HS-27A (cell line): ENCODE results near the gene UNC79.

Experiments used
- DNase-seq: peaks from one replicate; pipeline ENCODE4 v3.0.0-alpha.2; 2012; ENCODE audit warnings: low read depth, missing footprints

UNC79 gene

GRCh38 chr14:93548102-93548843 is 117.5 kb downstream of the UNC79 start:
- DNase-seq, result no peak

DNA sequence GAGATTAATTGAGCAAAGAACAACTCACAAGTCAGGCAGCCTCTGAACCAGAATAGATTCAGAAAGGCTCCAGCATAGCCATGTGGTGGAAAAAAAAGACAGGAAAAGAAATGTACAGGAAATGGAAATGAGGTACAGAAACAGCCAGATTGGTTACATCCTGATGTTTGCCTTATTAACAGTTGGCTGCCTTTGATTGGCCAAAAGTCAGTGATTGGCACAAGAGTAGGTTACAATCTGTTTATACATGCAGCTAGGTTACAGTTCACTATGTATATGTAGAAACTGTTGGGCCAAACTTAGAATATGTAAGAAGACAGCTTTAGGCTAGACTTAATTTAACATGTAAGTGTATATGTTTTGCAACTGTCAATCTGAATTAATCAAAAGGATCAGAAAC is 118.9 kb downstream of the UNC79 start:
- DNase-seq, result no peak

GRCh38 chr14:93564918-93565317 is 134.2 kb downstream of the UNC79 start:
- DNase-seq, result no peak

- no peak for DNase-seq
Observed at GRCh38 chr14:93566065-93566693, 135.4 kb downstream of the UNC79 start.

DNA sequence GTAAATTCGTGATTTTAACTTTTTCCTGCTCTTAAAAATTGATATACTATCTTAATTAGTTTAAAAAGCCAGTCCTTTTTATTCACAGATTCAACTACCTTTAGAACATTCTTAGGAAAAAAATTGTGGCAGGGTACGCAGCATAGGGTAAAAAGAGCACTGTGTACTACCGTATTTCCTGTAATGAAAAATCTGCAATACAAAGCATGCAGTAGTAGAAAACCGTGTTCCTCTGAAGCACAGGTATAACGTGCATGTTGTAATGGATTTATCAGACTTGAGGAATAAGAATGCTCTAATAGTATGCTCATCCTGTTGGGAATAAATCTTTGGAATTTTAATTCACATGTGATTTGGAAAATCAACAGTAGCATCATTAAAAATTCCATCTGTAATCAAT is 140.5 kb downstream of the UNC79 start:
- DNase-seq, result no peak

GRCh38 chr14:93579178-93579577 is 148.4 kb downstream of the UNC79 start:
- no peak for DNase-seq

DNA sequence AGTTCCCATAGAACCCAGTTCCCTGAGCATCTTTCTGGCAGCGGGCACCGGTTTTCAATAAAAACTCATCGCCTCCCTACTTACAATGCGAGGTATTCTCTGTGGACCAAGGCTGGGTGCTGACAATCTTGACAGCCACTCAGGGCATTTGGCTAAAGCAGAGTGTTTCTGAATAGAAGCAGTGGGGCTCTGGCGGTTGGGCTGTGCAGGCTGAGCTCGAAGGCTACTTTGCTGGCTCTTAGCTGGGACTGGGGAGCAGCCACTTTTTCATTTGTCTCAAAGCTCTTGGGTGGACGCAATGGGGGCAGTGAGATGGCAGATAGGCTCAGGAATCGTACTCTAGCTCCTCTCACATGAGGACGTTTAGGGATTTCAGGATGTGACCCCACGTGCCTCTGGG is 151.8 kb downstream of the UNC79 start:
- no peak for DNase-seq

- DNase-seq, result no peak
Observed at GRCh38 chr14:93587330-93587729, 156.6 kb downstream of the UNC79 start.

- DNase-seq, result no peak
Observed at GRCh38 chr14:93591506-93591905, 160.8 kb downstream of the UNC79 start.

- DNase-seq, result no peak
Observed at GRCh38 chr14:93592786-93593185, 162.0 kb downstream of the UNC79 start.

GRCh38 chr14:93606091-93606490 is 175.4 kb downstream of the UNC79 start:
- DNase-seq, result no peak

GRCh38 chr14:93619176-93619793 is 188.5 kb downstream of the UNC79 start:
- DNase-seq, result no peak

- no peak for DNase-seq
Observed at GRCh38 chr14:93628048-93628447, 197.3 kb downstream of the UNC79 start.

DNA sequence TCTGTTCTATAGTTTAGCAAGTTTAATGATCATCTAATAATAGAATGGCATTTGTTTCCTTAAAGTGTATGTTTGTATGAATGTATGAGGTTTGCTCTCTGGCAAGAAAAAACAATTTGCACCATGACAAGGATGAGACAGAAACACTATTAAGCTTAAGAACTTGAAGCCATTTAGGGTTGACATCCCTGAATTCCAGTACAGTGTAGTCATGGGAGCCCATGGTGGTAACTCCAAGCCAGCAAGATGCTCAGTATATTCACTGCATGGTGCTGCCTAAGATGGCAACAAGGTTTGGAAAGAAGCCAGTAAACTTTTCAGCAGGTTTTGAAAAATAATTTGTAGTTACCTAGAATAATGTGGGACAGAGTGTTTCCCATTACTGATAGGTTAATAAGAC is 198.9 kb downstream of the UNC79 start:
- DNase-seq, result no peak

DNA sequence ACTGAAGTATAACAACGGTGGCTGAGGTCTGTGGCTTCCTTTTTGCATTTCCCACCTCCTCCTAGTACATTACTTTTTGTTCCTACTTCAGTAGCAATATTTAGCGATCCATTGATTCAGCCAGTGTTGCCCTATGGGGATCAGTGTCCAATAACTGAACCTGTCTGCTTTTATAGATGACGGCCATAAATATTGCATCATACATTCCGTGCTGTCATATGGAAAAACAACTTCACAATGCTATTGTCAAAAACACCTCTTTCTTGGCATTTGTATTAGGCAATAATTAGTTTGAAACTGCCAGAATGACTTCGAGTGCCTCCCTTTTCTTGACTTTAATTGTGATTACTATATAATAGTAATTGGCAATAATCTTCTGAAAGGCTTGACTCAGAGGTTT is 208.1 kb downstream of the UNC79 start:
- no peak for DNase-seq

DNA sequence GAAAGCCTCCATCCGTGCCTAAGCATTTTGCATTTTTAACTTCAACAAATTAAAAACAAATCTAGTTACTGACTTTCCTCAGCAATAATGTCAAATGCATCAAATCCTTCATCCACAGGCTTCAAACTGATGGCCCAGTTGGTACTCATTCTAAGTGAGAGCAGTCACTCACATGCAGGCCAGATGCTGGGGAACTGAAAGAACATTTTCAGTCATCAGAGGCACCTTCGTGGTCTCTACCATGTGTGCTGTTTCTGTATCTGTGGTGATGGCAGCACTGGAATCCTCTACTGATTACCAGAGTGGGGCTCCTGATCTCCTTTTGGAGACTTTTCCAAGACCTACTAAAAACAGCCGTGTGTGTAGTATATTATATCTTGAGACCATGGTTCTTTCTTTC is 212.4 kb downstream of the UNC79 start:
- DNase-seq, result no peak

- DNase-seq, result no peak
Observed at GRCh38 chr14:93643676-93644075, 212.9 kb downstream of the UNC79 start.

- DNase-seq, result no peak
Observed at GRCh38 chr14:93645200-93645599, 214.5 kb downstream of the UNC79 start.

DNA sequence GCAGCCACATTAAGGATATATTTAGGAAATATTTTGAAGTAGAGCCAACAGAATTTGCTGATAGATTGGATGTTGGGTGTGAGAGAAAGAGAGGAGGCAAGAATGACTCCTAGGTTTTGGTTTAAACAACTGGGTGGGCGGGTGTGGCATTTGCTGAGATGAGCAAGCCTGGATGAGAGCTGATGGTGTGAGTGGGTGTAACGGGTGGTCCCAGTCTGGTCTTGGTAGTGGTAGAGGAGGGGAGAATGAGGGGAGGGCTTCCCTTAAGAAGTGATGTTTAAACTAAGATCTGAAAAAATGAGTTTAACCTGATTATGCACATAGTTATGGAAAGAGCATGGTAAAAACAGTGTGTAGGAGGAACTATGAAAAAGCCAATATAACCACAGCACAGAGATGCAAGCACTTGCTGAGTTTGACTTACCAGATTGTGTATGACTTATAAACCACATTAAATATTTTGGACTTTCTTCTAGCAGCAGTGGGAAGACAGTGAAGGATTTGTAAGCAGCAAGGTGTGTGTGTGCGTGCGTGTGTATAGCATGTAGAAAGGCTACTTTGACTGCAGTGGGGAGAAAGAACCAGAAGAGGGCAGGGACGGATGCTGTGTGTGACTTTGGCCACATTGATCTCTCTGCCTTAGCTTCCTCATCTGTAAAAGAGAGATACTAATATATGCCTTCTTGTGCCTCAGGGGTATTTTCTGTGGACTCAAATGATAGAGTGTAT is 217.9 kb downstream of the UNC79 start:
- no peak for DNase-seq

GRCh38 chr14:93654599-93654998 is 223.9 kb downstream of the UNC79 start:
- no peak for DNase-seq

- peak; percentile 8 for DNase-seq
Observed at GRCh38 chr14:93655078-93655750, 224.5 kb downstream of the UNC79 start.

GRCh38 chr14:93657875-93658274 is 227.1 kb downstream of the UNC79 start:
- no peak for DNase-seq
